GM10847 (cell line): Measurements from ENCODE around the gene NDUFV1.

Source experiments
- POLR2A ChIP-seq: IDR thresholded peaks from 2 replicates; pipeline ENCODE4 v1.6.1; 2011; ENCODE audit not compliant: insufficient read length; ENCODE audit errors: extremely low read depth

The NDUFV1 gene

GRCh38 chr11:67652965-67653845, 46.5 kb downstream of the NDUFV1 start:
- TF ChIP-seq POLR2A, result no peak

- TF ChIP-seq POLR2A, result no peak
Measured at GRCh38 chr11:67654225-67654624, 47.5 kb downstream of the NDUFV1 start.

GRCh38 chr11:67656278-67656922, 49.7 kb downstream of the NDUFV1 start:
- TF ChIP-seq POLR2A, result no peak

- TF ChIP-seq POLR2A, result no peak
Measured at GRCh38 chr11:67657300-67657699, 50.6 kb downstream of the NDUFV1 start.
